ENCODE measurements around the gene BICRA. TPM values are rescaled to one million over a fixed set of nuclear protein-coding genes. Genes with fewer than 3 reads are reported as not detected.

The BICRA gene
- 4.2 TPM for polyA plus RNA-seq (2012; ENCODE audit: low read depth, missing spikeins)

DNA sequence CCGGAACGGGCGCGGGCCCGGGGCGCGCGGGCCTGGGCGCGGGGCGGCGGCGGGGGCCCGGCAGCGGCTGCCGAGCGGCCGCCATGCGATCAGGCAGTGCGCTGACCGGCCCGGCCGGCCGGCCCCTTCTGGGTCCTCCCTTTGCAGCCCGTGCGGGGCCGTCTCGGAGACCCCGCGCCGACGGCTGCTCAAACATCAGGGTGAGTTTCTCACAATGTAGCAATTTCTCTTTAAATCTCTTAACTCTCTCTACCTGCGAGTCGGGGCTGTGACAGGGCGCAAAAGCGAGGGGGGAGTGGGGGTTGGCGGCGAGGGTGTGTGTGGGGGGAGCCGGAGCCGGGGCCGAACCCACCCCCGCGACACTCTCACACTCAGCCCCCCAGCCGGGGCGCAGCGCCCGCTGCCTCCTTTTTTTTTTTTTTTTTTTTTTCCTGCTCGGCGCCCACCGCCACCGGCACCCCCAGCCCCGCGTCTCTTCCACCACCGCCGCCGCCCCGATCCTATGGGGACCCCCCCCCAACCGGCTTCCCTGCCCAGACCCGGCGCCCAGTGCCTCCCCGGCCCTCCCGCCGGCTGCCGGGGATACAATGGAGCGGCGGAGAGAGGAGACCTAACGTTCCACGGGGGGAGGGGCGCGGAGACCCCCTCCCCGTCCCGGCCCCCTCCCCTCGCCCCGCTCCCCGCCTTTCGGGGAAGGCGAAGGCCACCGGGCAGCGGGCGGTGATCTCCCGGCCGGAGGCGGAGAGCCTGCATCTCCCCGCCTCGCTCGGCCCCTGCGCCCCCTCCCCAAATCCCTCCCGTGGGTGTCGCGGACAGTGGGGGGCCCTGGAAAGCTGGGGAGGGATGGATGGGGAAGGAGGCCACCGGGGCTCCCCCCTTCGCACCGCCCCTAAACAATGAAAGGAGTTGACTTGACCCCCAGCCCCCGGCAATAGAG lies at the start of gene BICRA:
Gene BICRA, plus strand, starts transcription at position 166 of the 937 bp plus-strand sequence. CDS start 64,441 bp downstream, outside the sequence.
- FAIRE-seq (peak; percentile 20), DNase-seq (ENCODE audit: insufficient read length, low spot score) (peak; percentile 81)
- 0 out of 2 replicates have a peak, but pooled peaks have one; percentile 27 for TF ChIP-seq TAF1 (IDR thresholded peaks at IDR 0.05; ENCODE audit: low read depth, low read length)
- TF ChIP-seq SPI1 (IDR thresholded peaks at IDR 0.05; ENCODE audit: low read depth, low read length) = no peak

DNA sequence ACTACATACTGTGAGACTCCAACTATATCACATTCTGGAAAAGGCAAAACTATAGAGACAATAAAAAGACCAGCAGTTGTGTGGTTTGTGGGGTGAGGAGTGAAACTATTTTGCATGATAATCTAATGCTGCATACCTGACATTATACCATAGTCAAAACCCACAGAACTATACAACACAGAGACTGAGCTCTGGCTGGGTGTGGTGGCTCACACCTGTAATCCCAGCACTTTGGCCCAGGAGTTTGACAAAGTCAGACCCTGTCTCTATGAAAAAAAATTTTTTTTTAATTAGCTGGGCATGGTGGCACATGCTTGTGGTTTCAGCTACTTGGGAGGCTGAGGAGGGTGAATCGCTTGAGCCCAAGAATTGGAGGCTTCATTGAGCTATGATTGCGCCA lies 47.9 kb upstream of the BICRA start:
- no peak for DNase-seq (ENCODE audit: insufficient read length, low spot score)
- peak; percentile 43 for FAIRE-seq
- no peak for TF ChIP-seq POU2F2 (IDR thresholded peaks at IDR 0.05; ENCODE audit: low read depth, low read length)
- no peak for TF ChIP-seq TAF1 (IDR thresholded peaks at IDR 0.05; ENCODE audit: low read depth, low read length)
- TF ChIP-seq POLR2AphosphoS5 (IDR thresholded peaks at IDR 0.05; ENCODE audit: low read depth, low read length) = no peak
- TF ChIP-seq POLR2A (IDR thresholded peaks at IDR 0.05; ENCODE audit: low read depth, low read length) = no peak
- TF ChIP-seq SPI1 (IDR thresholded peaks at IDR 0.05; ENCODE audit: low read depth, low read length) = no peak
- no peak for TF ChIP-seq PAX5 (IDR thresholded peaks at IDR 0.05; ENCODE audit: insufficient read depth, low read length, severe bottlenecking)

DNA sequence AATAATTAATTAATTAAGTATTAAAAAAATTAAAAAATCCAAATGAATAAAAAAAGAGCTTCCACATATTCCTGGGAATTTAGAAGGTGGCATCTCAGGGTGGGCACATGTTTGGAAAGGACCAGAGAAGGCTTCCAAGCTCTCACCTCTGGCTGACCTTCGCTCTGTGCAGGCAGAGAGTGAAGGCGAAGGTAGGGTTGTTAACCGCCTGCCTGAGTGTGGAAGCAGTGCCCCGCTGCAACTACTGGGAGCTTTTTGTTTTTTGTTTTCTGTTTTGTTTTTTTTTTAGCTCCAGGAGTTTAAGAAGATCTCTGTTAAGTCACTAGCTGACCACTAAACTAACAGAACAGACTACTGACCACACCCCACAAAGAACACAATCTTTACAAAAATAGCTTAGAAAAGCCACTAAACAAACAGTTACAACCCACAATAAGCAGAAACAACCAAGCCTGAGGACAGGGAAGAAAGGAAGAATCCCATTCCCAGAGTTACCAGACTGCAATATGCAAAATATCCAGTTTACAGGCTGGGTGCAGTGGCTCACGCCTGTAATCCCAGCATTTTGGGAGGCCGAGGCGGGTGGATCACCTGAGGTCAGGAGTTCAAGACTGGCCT lies 47.4 kb upstream of the BICRA start:
- no peak for FAIRE-seq
- TF ChIP-seq POU2F2 (IDR thresholded peaks at IDR 0.05; ENCODE audit: low read depth, low read length) = no peak
- TF ChIP-seq POLR2A (IDR thresholded peaks at IDR 0.05; ENCODE audit: low read depth, low read length) = no peak
- no peak for TF ChIP-seq SPI1 (IDR thresholded peaks at IDR 0.05; ENCODE audit: low read depth, low read length)
- no peak for TF ChIP-seq PAX5 (IDR thresholded peaks at IDR 0.05; ENCODE audit: insufficient read depth, low read length, severe bottlenecking)
- no peak for TF ChIP-seq POLR2AphosphoS5 (IDR thresholded peaks at IDR 0.05; ENCODE audit: low read depth, low read length)
- no peak for DNase-seq (ENCODE audit: insufficient read length, low spot score)

DNA sequence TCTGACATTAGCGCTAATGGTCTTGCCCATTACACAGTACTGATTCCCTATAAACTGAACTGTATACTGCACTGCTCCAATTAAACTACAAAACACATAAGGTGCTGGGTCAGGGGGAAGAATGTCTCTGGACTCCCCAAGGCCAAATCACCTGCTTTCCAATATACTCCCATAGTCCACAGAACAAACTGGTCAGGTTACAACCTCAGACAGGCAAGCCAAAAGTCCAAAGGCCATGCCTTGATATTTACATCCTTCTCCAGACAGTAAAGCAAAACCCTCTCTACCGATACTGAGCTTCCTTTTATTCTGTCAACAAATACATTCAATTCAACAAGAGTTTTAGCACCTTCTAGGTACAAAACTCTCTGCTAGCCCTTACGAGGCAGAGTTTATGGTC lies 44.9 kb upstream of the BICRA start:
- TF ChIP-seq POLR2AphosphoS5 (IDR thresholded peaks at IDR 0.05; ENCODE audit: low read depth, low read length) (no peak), POU2F2 (IDR thresholded peaks at IDR 0.05; ENCODE audit: low read depth, low read length) (no peak), POLR2A (IDR thresholded peaks at IDR 0.05; ENCODE audit: low read depth, low read length) (no peak), TAF1 (IDR thresholded peaks at IDR 0.05; ENCODE audit: low read depth, low read length) (no peak), SPI1 (IDR thresholded peaks at IDR 0.05; ENCODE audit: low read depth, low read length) (no peak)
- FAIRE-seq (no peak), DNase-seq (ENCODE audit: insufficient read length, low spot score) (no peak)

DNA sequence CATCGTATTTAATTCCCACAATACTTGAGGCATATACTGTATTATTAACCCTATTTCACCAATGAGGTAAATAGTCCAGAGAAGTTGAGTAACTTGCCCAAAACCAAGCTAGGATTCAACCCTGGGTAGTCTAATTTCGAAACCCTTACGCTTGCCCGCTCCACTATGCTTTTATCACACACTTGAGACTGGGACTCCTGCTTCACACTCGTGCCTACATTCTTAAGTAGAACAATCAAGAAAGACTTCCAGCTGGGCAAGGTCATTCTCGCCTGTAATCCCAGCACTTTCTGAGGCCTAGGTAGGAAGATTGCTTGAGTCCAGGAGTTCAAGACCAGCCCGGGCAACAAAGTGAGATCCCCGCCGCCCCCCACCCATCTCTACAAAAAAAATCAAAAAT lies 39.6 kb upstream of the BICRA start:
- DNase-seq (ENCODE audit: insufficient read length, low spot score) (no peak), FAIRE-seq (no peak)
- TF ChIP-seq TAF1 (IDR thresholded peaks at IDR 0.05; ENCODE audit: low read depth, low read length) (no peak), POU2F2 (IDR thresholded peaks at IDR 0.05; ENCODE audit: low read depth, low read length) (no peak), POLR2AphosphoS5 (IDR thresholded peaks at IDR 0.05; ENCODE audit: low read depth, low read length) (no peak), POLR2A (IDR thresholded peaks at IDR 0.05; ENCODE audit: low read depth, low read length) (no peak), PAX5 (IDR thresholded peaks at IDR 0.05; ENCODE audit: insufficient read depth, low read length, severe bottlenecking) (no peak), SPI1 (IDR thresholded peaks at IDR 0.05; ENCODE audit: low read depth, low read length) (no peak)

DNA sequence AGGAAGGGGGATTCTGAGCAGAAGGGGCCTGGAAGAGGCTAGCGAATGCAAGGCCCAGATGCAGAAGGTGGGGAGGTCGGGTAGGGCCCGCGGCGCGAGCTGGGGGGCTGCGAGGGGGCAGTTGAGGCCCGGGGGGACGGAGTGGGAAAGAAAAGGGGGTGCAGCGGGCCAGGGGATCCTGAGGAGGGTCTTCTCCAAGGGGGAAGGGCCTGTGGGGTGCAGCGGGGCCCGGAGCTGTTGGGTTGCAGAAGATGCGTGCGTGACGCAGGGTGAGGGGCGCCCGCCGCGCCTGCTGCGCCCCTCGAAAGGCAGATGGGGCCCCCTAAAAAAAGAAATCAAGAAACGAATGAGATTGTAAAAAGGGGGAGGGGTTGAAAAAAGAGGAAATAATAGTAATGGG lies 36.3 kb upstream of the BICRA start:
- FAIRE-seq = no peak
- no peak for DNase-seq (ENCODE audit: insufficient read length, low spot score)
- no peak for TF ChIP-seq POU2F2 (IDR thresholded peaks at IDR 0.05; ENCODE audit: low read depth, low read length)
- TF ChIP-seq POLR2AphosphoS5 (IDR thresholded peaks at IDR 0.05; ENCODE audit: low read depth, low read length) = no peak
- no peak for TF ChIP-seq SPI1 (IDR thresholded peaks at IDR 0.05; ENCODE audit: low read depth, low read length)
- no peak for TF ChIP-seq TAF1 (IDR thresholded peaks at IDR 0.05; ENCODE audit: low read depth, low read length)
- no peak for TF ChIP-seq PAX5 (IDR thresholded peaks at IDR 0.05; ENCODE audit: insufficient read depth, low read length, severe bottlenecking)
- TF ChIP-seq POLR2A (IDR thresholded peaks at IDR 0.05; ENCODE audit: low read depth, low read length) = no peak

DNA sequence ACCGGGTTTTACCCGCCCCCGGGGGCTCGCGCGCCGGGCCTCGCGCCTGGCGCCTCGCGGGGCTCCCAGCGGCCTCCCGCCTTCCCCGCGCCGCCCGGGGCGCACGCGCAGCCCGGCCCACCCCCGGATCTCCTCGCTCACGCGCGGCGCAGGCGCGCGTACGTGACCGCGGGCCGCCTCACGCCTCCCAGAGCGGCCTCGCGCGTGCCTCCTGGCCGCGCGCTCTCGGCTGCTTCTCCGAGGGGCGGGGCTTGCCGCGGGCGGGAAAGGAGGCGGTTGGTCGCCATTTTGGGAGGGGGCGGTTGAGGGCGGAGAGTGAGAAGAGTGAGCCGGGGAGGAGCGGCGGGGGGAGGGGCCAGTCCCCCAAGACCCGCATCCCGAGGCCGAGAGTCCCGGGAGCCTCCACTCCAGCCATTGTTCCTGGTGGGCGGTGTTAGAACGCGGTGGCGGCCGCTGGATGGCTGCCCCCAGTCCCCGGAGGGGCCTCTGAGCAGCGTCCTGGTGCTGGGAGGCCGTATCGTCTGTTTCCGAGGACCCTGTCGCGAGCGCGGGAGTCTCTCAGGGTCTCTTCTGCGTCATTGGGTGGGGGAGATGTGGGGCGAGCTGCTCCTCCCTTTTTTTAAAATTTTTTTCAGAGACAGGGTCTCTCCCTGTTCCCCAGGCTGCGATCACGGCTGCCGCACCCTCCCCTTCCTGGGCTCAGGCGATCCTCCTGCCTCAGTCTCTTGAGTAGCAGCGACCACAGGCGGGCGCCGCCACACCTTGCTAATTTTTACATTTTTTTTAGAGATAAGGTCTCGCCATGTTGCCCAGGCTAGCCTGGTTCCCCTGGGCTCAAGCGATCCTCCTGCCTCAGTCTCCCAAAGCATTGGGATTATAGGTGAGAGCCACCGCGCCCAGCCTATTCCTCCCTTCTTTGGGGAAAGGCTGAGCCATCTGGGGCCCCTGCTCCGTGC lies 35.6 kb upstream of the BICRA start, which contains the start of gene ZNF541:
Gene ZNF541, minus strand, starts transcription at position 78 of the 956 bp plus-strand sequence. CDS start 17,292 bp downstream, outside the sequence.
- FAIRE-seq (no peak), DNase-seq (ENCODE audit: insufficient read length, low spot score) (peak; percentile 23)

DNA sequence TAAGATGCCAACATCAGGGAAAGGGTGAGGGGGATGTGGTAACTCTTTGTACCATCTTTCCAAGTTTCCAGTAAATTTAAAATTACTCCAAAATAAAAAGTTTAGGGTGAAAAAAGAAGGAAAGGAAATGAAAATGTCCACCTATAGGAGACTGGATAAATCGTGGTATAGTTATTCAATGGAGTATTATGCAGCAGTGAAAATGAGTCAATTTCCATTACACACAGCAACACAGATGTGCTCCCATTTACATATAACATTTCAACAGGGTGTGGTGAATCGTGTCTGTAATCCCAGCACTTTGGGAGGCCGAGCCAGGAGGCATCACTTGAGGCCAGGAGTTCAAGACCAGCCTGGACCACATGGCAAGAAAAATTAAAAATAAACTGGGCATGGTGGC lies 28.5 kb upstream of the BICRA start:
- no peak for FAIRE-seq
- no peak for DNase-seq (ENCODE audit: insufficient read length, low spot score)
- TF ChIP-seq TAF1 (IDR thresholded peaks at IDR 0.05; ENCODE audit: low read depth, low read length) (no peak), PAX5 (IDR thresholded peaks at IDR 0.05; ENCODE audit: insufficient read depth, low read length, severe bottlenecking) (no peak), SPI1 (IDR thresholded peaks at IDR 0.05; ENCODE audit: low read depth, low read length) (no peak), POLR2A (IDR thresholded peaks at IDR 0.05; ENCODE audit: low read depth, low read length) (no peak), POLR2AphosphoS5 (IDR thresholded peaks at IDR 0.05; ENCODE audit: low read depth, low read length) (no peak), POU2F2 (IDR thresholded peaks at IDR 0.05; ENCODE audit: low read depth, low read length) (no peak)

More for the DNA sequence above, 35.6 kb upstream of the BICRA start, which contains the start of gene ZNF541:
- TF ChIP-seq POLR2AphosphoS5 (IDR thresholded peaks at IDR 0.05; ENCODE audit: low read depth, low read length) = no peak
- TF ChIP-seq POU2F2 (IDR thresholded peaks at IDR 0.05; ENCODE audit: low read depth, low read length) = no peak
- no peak for TF ChIP-seq TAF1 (IDR thresholded peaks at IDR 0.05; ENCODE audit: low read depth, low read length)
- no peak for TF ChIP-seq SPI1 (IDR thresholded peaks at IDR 0.05; ENCODE audit: low read depth, low read length)
